SK-N-SH treated with all-trans-retinoic acid at 6 μM for 48 hours (cell line): ENCODE data around the gene OBSCN.

Source experiments
- ARNTL ChIP-seq: fragments of 450-650 bp; formaldehyde crosslinking; IDR thresholded peaks from 2 replicates; pipeline ENCODE4 v1.5.0; 2020; ENCODE audit warnings: low read depth, mild to moderate bottlenecking, moderate library complexity, borderline replicate concordance
- CREB5 ChIP-seq: fragments of 250-450 bp; sonication (Bioruptor Pico); IDR thresholded peaks from 2 replicates; pipeline ENCODE4 v1.5.1; 2020; ENCODE audit warnings: low read depth, mild to moderate bottlenecking, moderate library complexity
- ESRRG ChIP-seq: fragments of 250-450 bp; sonication (Bioruptor Pico); IDR thresholded peaks from 2 replicates; pipeline ENCODE4 v1.6.1; 2021; ENCODE audit warnings: mild to moderate bottlenecking
- PATZ1 ChIP-seq: fragments of 250-450 bp; sonication (Bioruptor Pico); IDR thresholded peaks from 2 replicates; pipeline ENCODE4 v1.8.0; 2020; ENCODE audit warnings: mild to moderate bottlenecking, moderate library complexity, borderline replicate concordance
- POU6F1 ChIP-seq: fragments of 250-450 bp; sonication (Bioruptor Pico); IDR thresholded peaks from 2 replicates; pipeline ENCODE4 v1.8.0; 2021; ENCODE audit warnings: low read depth, mild to moderate bottlenecking, moderate library complexity, borderline replicate concordance
- PPARA ChIP-seq: fragments of 250-450 bp; sonication (Bioruptor Pico); IDR thresholded peaks from 2 replicates; pipeline ENCODE4 v1.5.0; 2020; ENCODE audit warnings: mild to moderate bottlenecking, borderline replicate concordance
- RARB ChIP-seq: fragments of 250-450 bp; sonication (Bioruptor Pico); IDR thresholded peaks from 2 replicates; pipeline ENCODE4 v1.8.0; 2021; ENCODE audit warnings: mild to moderate bottlenecking, moderate library complexity
- SNAI2 ChIP-seq: fragments of 250-450 bp; sonication (Bioruptor Pico); IDR thresholded peaks from 2 replicates; pipeline ENCODE4 v1.5.0; 2020; ENCODE audit warnings: mild to moderate bottlenecking, moderate library complexity
- TOX ChIP-seq: fragments of 250-450 bp; sonication (Bioruptor Pico); IDR thresholded peaks from 2 replicates; pipeline ENCODE4 v1.8.0; 2021; ENCODE audit warnings: mild to moderate bottlenecking, moderate library complexity, borderline replicate concordance
- TSHZ2 ChIP-seq: fragments of 250-450 bp; sonication (Bioruptor Pico); IDR thresholded peaks from 2 replicates; pipeline ENCODE4 v1.5.0; 2020; ENCODE audit warnings: mild to moderate bottlenecking, moderate library complexity
- ZC3H10 ChIP-seq: fragments of 250-450 bp; sonication (Bioruptor Pico); IDR thresholded peaks from 2 replicates; pipeline ENCODE4 v1.5.1; 2021; ENCODE audit warnings: mild to moderate bottlenecking, moderate library complexity
- ZFP3 ChIP-seq: fragments of 250-450 bp; sonication (Bioruptor Pico); IDR thresholded peaks from 2 replicates; pipeline ENCODE4 v1.5.0; 2020; ENCODE audit warnings: mild to moderate bottlenecking, moderate library complexity
- ZFP30 ChIP-seq: fragments of 450-650 bp; formaldehyde crosslinking; IDR thresholded peaks from 2 replicates; pipeline ENCODE4 v1.5.0; 2022; ENCODE audit warnings: mild to moderate bottlenecking, moderate library complexity

GRCh38 chr1:228273720-228274451, 66.0 kb downstream of the OBSCN start:
- TF ChIP-seq TOX (no peak), CREB5 (CRISPR knock-in tag) (no peak), PATZ1 (no peak), RARB (CRISPR knock-in tag) (no peak), ZC3H10 (CRISPR knock-in tag) (no peak), PPARA (no peak), ESRRG (CRISPR knock-in tag) (no peak), ZFP3 (no peak), ARNTL (CRISPR knock-in tag) (no peak), TSHZ2 (CRISPR knock-in tag) (no peak), POU6F1 (CRISPR knock-in tag) (no peak), ZFP30 (CRISPR knock-in tag) (no peak), SNAI2 (no peak)
